Stimulated activated CD8-positive, alpha-beta memory T cell treated with anti-CD3 and anti-CD28 coated beads, Interleukin-15, amount 100 ng/mL, for 4 hours (primary cell): ENCODE results near the gene PARD3B.

Experiments used
- DNase-seq, 2 donors: peaks; one replicate each; pipeline ENCODE4 v3.0.0-alpha.2; 2020; ENCODE audit warnings: low read depth in 2 of 2

The PARD3B gene

DNA sequence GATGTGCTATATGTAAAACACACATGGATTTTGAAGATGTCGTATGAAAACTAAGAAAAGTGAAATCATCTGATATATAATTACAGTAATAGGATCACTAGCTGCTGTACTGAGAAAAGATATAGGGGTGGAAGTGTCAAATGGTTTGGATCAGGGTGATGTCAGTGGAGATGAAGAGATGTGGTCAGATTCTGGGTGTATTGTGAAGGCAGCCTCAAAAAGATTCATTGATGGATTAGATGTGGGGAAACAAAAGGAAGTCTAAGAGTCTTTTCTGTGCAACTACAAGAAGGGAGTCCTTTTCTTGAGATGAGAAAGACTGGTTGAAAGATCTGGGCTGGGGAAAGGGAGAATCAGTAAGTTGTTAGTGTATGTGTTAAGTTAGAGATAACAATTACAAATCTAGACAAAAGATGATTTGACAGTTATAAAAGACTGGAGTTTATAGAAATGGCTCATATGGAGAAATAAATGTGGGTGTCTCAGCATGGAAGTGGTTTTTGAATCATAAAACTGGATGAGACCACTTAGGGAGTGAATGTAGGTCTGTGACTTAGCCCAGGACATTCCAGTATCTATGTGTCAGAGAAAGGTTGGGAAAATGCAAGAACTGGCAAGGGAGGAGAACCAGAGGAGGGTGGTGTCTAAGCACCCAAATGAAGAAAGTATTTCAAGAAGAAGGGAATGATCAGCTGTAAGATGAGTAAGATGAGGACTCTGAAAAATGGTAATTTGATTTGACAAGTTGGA is 347.4 kb downstream of the PARD3B start:
- no peak for DNase-seq

DNA sequence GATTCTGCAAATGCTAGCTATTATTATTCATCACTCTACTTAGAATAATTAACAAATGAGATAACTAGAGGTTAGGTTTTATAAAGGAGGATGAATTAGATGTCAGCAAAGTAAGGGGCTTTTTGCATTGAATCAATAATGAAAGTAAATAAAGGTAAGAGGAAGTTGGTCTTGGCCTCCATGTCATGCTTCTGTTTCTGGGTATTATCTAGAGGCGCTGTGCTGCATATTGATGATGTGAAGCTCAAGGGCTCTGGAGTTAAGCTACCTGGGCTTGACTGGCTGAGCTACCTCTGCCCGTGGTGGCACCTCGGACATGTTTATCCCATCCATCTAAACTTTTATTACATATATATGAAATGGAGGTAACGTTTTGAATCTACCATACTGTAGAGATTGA is 350.9 kb downstream of the PARD3B start:
- no peak for DNase-seq

DNA sequence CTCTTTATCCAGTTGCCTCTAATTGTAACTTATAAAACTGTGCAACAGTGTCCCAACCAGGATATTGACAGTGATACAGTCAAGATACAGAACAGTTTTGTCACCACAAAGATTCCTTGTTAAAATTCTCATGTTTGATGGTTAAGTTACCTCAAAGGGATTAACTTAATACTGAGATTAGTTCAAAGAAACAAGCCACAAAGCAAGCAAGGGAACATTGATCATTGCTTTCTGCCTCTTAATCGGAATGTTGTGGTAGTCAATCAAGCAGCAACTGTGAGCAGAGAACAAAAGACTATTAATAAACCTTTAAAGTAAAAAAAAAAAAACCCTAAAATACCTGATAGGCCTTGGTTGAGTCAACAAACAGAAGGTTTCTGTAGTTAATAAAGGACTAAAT is 352.3 kb downstream of the PARD3B start:
- no peak for DNase-seq

DNA sequence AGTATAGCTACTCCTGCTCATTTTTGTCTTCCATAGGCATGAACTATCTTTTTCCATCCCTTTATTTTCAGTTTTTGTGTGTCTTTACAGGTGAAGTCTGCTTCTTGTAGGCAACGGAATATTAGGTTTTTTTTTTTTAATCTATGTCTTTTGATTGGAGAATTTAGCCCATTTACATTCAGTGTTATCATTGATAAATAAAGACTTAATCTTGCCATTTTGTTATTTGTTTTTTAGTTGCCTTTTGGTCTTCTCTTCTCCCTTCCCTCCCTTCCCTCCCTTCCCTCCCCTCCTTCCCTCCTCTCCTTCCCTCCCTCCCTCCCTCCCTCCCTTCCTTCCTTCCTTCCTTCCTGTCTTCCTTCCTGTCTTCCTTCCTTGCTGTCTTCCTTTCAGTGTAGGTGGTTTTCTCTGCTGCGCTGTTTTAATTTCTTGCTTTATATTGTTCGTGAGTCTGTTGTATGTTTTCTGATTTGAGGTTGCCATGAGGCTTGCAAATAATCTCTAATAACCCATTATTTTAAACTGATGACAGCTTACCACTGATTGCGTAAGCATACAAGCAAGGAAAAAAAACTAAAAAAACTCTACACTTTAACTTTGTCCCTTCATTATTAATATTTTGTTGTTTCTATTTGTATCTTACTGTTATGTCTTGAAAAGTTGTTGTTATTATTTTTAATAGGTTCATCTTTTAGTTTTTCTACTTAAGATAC is 353.8 kb downstream of the PARD3B start:
- no peak for DNase-seq

DNA sequence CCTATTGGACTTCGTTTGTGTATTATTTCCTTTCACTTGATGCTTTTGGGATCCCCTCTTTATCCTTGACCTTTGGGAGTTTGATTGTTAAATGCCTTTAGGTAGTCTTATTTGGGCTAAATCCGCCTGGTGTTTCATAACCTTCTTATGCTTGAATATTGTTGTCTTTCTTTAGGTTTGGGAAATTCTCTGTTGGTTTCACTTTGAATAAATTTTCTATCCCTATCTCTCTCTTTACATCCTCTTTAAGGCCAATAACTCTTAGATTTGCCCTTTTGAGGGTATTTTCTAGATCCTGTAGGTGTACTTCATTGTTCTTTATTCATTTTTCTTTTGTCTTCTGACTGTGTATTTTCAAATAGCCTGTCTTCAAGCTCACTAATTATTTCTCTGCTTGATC is 354.7 kb downstream of the PARD3B start:
- no peak for DNase-seq

DNA sequence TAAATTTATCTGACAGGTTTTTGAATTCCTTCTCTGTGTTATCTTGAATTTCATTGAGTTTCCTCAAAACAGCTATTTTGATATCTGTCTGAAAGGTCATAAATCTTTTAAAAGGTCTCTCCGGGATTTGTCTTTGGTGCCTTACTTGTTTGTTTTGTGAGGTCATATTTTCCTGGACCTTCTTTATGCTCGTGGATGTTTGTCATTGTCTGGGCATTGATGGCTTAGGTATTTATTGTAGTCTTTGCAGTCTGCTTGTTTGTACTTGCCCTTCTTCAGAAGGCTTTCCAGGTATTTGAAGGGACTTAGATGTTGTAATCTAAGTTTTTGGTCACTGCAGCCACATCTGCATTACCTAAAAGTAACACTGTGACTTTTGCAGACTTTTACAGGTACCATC is 355.2 kb downstream of the PARD3B start:
- no peak for DNase-seq

DNA sequence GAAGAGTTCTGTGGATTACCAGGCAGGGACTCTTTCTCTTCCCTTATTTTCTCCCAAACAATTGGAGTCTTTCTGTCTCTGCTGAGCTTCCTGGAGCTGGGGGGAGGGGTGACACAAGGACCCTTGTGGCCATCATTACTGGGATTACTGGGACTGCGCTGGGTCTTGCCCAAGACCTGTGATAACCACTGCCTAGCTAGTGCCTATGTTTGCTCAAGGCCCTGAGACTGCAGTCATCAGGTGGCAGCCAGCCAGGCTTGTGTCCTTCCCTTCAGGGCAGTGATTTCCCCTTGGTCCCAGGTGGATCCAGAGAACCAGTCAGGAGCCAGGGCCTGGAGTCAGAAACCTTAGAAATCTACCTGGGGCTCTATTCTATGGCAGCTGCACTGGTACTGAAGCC is 355.6 kb downstream of the PARD3B start:
- DNase-seq: no peak

DNA sequence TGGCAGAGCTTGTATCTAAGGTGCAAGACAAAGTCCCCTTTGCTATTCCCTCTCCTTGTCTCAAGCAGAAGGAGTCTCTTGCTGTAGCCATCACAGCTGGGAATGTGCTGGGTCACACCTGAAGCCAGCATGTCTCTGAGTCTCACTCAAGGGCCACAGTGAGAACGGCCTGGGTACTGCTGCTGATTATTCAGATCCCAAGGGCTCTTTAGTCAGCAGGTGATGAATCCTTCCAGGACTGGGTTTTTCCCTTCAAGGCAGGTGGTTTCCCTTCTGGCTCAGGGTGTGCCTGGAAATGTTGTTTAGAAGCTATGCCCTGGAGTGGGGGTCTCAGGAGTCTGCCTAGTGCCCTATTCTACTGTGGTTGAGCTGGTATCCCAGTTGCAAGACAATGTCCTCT is 356.3 kb downstream of the PARD3B start:
- no peak for DNase-seq

DNA sequence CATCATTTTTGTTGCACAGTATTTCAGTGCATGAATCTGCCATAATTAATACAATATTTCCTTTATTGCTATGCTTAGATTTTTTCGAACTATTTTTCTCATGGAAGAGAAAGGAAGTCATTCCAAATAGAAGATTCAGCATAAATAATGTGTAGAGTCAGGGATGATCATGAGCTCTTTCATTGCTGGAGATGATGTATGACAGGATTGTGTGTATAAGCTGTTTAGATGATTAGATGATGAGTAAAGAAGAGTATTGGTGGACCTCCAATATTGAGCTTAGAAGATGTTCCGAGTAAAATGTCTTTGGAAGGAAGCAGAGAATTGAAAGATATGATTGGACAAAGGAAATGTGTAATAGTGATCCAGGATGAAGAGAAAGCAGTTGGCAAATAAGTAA is 364.5 kb downstream of the PARD3B start:
- DNase-seq: no peak

DNA sequence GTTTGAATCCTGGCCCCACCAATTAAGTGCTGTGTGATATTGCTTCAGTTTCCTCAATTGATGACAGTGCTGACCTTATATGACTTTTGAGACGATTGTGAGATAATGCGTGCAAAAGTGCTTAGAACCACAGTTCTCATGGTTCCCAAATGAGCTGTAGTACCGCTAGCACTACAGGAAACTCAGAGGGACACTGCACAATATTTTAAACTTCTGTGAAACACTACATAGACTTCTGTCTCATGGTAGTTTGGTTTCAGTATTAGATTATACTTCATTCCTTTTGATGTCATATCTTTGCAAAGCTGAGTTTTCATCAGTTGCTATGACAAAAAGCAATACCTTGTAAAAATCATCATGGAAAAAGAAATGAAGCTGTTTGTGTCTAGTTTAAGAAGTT is 368.0 kb downstream of the PARD3B start:
- DNase-seq: no peak

DNA sequence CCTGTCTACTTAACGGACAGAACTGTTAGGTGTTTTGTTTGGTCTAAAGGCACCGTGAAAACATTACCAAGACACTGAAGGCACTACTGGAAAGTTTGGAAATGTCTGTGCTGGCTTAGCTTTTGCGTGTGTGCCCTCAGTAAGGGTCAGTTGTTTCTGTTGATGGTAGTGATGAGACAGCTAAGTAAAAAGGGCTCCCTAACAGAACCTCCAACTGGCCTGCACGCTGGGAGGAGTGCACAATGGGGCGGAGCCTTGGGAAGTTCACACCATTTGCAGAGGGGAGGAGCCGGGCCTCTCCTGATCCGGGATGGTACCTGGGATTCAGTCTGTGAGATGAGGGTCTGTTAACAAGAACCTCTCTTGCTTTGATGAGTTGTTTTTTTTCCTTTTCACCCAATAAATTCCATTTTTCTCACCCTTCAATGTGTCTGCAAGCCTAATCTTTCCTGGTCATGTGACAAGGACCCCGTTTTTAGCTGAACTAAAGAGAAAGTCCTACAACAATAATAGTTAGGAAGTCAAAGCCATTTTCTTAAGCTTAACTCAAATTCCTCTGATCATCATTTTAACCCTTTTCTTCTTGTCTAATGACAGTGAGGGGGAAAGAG is 368.7 kb downstream of the PARD3B start:
- DNase-seq: no peak

DNA sequence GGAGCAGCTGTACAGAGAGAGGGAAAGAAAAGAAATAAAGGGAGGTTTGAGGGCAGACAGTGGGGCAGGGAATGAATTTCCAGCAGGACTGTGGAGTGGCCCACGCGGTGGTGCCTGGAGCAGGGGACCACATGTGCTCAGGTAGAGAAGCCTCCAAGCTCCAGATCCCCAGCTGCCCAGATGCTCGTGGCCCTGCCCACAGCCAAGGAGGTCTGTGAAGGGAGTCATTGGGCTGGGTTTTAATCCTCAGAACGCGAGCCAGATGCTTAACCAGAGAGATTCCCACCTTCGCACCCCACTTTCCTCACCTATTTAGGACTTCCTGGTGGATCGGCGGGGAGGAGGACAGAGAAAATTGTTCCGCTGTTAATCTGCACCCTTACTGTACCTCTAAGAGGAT is 369.4 kb downstream of the PARD3B start:
- no peak for DNase-seq

DNA sequence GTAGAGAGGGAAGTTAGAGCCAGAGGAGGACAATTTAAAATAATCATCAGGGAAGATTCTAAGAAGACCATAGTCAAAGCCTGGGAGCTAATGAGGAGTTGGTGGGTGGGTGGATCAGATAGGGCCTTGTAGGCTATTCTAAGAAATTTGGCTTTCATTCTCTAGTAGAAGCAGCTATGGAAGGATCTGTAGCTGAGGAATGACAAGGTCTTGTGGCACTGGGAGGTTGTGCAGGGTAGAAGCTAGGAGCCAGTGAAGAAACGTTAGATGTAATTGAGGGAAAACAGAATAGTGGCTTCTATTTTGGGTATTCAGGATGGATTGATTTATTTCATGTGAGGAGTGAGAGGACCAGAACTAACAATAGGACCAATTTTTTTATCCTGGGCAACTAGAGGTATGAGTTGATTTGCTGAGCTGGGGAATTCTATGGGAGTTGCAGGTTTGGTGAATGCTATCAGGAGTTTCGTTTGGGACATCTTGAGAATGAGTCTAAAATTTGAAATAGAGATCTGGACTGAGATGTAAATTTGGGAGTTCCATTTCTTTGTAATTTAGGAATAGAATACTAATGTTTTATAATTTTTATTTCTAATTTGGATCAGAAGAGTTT is 371.9 kb downstream of the PARD3B start:
- no peak for DNase-seq

DNA sequence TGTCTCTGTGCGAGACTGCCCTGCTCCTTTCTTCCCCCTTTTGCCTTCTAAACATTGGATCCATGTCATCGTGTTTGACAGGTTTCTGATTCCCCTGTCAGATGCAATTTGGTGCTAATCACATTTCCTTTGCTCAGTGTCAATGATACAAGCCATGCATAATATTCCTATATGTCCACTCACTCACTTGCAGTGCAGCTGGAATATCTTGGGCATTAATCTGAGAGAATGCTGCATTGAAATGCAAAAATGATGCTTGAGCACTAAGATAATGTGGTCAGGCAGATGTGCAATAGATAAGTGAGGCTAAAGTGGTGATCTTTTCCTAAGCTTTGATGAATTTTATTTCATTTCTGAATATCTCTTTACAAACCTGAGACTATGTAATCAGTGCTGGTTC is 375.5 kb downstream of the PARD3B start:
- DNase-seq: no peak

DNA sequence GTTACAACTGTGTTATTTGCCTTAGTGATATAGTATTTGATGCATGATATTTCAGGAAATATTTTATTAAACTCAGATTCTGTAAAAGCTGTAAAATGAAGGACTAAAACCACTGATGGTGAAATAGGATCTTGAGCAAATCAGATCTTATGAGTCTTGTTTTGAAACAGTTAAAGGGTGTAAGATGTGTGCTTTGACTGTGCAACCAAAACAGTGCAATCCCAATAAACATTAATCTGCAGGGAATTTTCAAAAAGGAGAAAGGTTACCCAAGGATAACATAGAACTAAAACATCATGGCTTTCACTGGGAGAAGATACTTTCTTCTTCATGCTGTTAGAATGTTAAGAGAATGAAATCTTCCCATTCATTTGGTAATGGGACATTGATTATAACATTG is 378.7 kb downstream of the PARD3B start:
- DNase-seq: no peak

DNA sequence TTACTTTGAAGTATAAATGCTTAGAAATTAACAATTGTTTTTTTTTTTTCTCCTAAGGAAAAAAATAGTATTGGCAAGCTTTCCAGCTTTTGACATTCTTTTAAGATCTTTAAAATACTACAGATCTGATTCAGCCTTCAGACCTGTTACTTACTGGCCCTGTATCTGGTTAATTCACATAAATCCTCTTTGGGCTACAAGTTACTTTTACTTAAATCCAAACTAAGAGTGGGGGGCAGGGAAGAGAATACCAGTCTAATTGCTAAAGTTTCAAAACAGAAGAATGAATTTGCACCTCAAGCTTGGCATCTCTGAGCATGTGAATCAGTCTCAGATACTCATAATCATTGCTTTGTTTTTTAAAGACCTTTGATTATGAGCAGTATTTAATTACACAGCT is 386.3 kb downstream of the PARD3B start:
- no peak for DNase-seq

DNA sequence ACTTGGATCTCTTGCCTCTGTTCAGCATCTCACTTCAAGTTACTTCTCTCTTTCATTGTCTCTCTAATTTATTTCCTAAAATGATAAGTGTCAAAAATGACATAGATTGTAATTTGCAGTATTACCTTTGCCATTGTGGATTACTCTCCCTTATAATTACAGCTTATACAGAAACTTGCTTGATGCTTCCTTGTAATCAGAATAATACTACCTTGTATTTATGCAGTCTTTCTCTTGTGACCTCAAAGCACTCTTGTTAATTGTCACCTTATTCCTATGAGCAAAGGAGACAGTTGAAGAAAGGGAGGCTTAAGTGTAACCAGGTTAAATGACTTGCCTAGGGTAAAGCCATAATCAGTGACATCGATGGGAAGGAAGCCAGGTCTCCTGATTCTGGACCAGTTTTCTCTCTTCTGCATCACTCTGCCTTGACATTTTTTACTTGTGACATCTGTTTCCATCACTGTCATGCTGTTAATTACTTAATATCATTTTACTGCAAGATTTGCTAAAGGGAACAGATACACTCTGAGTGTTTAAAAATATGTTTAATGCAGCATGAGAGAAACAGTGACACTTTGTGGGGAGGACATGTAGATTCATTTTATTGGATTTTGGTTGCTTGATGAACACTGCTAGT is 388.6 kb downstream of the PARD3B start:
- DNase-seq: no peak

DNA sequence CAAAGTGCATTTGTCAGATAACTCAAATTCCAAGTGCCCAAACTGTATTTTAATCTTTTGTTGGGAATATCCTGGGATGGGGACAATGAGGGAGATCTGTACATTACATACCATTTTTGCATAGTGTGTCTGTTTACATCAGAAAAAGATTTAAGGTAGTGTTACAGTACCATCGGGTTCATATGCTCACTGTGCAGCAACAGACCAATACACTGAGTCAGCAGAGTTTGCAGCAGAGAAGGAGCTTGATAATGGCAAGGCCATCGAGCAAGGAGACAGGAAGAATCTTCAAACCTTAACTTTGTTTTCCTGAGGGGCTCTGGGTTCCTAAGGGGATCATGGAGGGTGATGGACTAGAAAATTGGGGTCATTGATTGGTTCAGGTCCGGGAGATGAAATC is 399.7 kb downstream of the PARD3B start:
- DNase-seq: no peak

DNA sequence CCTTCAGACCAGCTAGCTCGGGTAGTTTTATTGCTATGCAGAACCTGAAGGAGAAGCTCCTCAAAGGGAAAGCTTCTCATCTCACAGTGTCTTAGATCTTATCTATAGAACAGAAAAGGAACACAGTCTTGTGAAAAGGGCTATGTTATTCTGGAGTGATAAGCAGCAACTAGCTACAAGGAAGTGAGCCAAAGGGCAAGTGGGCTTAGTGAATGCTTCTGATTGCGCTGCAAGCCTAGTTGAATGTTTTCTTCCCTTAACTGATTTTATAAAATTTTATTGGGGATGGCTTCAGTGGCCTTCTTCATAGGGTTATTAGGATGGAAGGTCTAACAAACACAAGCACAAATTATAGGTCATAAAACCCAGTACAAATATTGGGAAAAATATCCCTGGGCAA is 400.1 kb downstream of the PARD3B start:
- DNase-seq: no peak

DNA sequence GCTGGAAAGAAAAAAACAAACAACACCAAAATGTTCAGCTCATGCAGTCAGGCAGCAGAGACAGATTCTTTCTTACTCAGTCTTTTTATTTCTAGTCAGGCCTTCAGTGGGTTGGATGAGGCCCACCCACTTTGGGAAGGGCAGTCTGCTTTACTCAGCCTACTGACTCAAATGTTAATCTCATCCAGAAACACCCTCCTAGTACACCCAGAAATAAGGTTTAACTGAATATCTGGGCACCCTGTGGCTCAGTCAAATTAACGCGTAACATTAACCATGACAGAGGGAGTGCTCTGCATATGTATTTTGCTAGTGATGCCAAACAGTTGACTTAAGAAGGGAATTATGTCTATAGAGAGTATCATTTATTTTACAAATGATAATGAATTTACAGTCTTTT is 401.6 kb downstream of the PARD3B start:
- no peak for DNase-seq

DNA sequence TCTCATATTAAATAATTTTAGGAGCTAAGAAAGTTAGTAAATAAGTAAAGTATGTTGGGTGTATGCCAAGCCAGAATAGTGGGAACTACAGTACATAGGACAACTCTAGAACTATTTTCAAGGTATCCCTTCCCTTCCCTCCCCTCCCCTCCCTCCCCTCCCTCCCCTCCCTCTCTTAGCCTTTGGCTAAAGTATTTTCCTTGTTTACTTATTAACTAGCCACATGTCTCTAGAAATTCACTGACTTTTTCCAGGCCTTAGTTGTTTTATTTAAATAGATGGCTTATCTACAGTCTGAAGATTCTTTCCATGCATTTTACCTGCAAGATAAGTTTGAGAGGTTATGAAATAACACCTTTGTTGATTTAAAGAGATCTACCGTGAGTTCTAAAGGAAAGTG is 402.1 kb downstream of the PARD3B start:
- no peak for DNase-seq

DNA sequence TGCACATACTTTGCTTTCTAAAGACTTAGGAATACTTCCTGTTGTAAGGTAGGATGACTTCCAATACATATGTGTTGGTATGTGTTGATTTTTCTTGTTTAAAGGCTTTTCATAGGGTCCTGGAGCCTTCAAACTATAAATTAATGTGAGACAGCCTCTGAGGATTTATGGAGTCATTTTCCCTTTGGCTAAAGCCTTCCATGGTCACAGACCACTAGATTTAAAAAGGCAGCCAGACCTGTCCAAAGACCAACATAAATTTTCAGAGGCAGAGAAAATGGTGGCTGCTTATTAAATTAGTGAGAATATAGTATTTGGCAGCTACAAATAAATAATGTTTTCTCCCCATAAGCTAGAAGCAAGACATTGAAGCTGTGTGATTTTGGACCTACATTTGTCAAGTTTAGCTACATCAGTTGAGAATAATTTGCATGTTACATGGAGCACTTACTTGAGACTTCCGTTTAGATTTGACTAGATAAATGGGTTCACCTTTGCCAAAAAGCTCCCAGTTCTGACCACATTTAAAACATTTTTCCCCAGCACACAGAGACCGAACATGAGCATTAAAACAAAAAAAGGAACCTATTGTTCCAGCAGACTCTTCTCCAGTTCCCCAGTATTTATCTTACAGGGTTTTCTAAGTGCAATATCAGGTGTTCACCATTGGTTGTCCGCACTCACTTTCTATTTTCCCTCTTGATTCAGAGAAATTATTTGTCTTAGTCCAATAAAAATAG is 402.9 kb downstream of the PARD3B start:
- no peak for DNase-seq
